PC-3 (cell line): ENCODE data around the gene ACAP2.

ENCODE experiments used
- CTCF ChIP-seq: fragments of 300-600 bp; sonication (generic); conservative IDR thresholded peaks from 2 replicates; pipeline ENCODE4 v1.5.1; 2017; ENCODE audit warnings: antibody characterized with exemption, low read depth, mild to moderate bottlenecking, low read length
- EZH2phosphoT487 ChIP-seq: fragments of 300-600 bp; sonication (generic); IDR thresholded peaks from 2 replicates; pipeline ENCODE4 v1.6.1; 2018; ENCODE audit warnings: mild to moderate bottlenecking, antibody characterized with exemption, low read length, borderline replicate concordance

- TF ChIP-seq CTCF (no peak), EZH2phosphoT487 (no peak)
Measured at GRCh38 chr3:195462308-195462610, 19.4 kb upstream of the ACAP2 start.
